A673 (cell line): ENCODE measurements around the gene ZDHHC8. TPM values are rescaled to one million over a fixed set of nuclear protein-coding genes. Genes with fewer than 3 reads are reported as not detected.

Experiments used
- BruUV-seq: library from RNA; stranded (reverse); fragments of 400-500 nt; replicated peaks from 2 replicates; lab custom pipeline; 2021; lab: Mats Ljungman, UMichigan
- CTCF ChIA-PET: fragments of 300-600 bp; sonication (Branson Sonifier 250); formaldehyde crosslinking; loops from one replicate; lab custom pipeline; 2022; ENCODE audit warnings: antibody characterized with exemption; lab: Charles Lee
- POLR2A ChIA-PET: fragments of 300-600 bp; sonication (Branson Sonifier 250); formaldehyde crosslinking; loops from one replicate; lab custom pipeline; 2022; ENCODE audit warnings: antibody characterized with exemption; ENCODE audit not compliant: low non-redundant PET; lab: Charles Lee
- DNase-seq: peaks from one replicate; pipeline ENCODE4 v3.0.0-alpha.2; 2015; ENCODE audit warnings: low spot score
- H3K27ac ChIP-seq: fragments of 200-600 bp; sonication (generic); 2 replicates; pipeline ENCODE4 v1.5.1; 2016; ENCODE audit warnings: mixed run types, low read depth, mild to moderate bottlenecking, mixed read lengths, antibody characterized with exemption, low read length; ENCODE audit not compliant: poor library complexity, severe bottlenecking
- H3K27me3 ChIP-seq: fragments of 200-600 bp; sonication (generic); replicated peaks from 2 replicates; pipeline ENCODE4 v1.6.1; 2017; ENCODE audit warnings: mixed run types, low read depth, mild to moderate bottlenecking, mixed read lengths, antibody characterized with exemption, low read length; ENCODE audit not compliant: insufficient read depth, poor library complexity
- H3K36me3 ChIP-seq: fragments of 200-600 bp; sonication (generic); 2 replicates; pipeline ENCODE4 v1.6.1; 2016; ENCODE audit warnings: mixed run types, mild to moderate bottlenecking, mixed read lengths, antibody characterized with exemption, low read length; ENCODE audit not compliant: insufficient read depth, poor library complexity, severe bottlenecking
- H3K4me1 ChIP-seq: fragments of 200-600 bp; sonication (generic); 2 replicates; pipeline ENCODE4 v1.6.1; 2017; ENCODE audit warnings: mixed run types, mild to moderate bottlenecking, mixed read lengths, antibody characterized with exemption, low read length; ENCODE audit not compliant: insufficient read depth, poor library complexity, severe bottlenecking
- H3K4me3 ChIP-seq: fragments of 200-600 bp; sonication (generic); 2 replicates; pipeline ENCODE4 v1.5.1; 2016; ENCODE audit warnings: low read depth, mixed run types, mild to moderate bottlenecking, mixed read lengths, low read length; ENCODE audit not compliant: poor library complexity, severe bottlenecking
- H3K9me3 ChIP-seq: fragments of 200-600 bp; sonication (generic); 2 replicates; pipeline ENCODE4 v1.6.1; 2016; ENCODE audit warnings: mixed run types, low read depth, mild to moderate bottlenecking, mixed read lengths, antibody characterized with exemption, low read length; ENCODE audit not compliant: poor library complexity, severe bottlenecking
- EZH2 ChIP-seq: fragments of 200-600 bp; sonication (generic); IDR thresholded peaks from 2 replicates; pipeline ENCODE4 v1.6.1; 2017; ENCODE audit warnings: borderline replicate concordance, low read depth, mild to moderate bottlenecking, mixed read lengths, antibody characterized with exemption, low read length; ENCODE audit not compliant: poor library complexity, severe bottlenecking
- intact Hi-C: fragments of 100-400 bp; cut with micrococcal nuclease; formaldehyde crosslinking; loops from one replicate; pipeline ENCODE4 v1.10.0; 2022; ENCODE audit not compliant: unreplicated experiment
- total RNA-seq: library from RNA; stranded (reverse); gene quantifications from 2 replicates; pipeline ENCODE4 v1.2.3, GENCODE V29; 2021
- TF ChIP-seq, protein P1 (sequence below): fragments of 300-800, 200-600 bp; sonication (generic); conservative IDR thresholded peaks from 2 replicates; pipeline ENCODE4 v1.5.1; 2017; ENCODE audit warnings: low read depth, mild to moderate bottlenecking, antibody characterized with exemption, low read length, moderate library complexity, mixed read lengths

Gene ZDHHC8
- total RNA-seq, 1 experiment from 2014 or later = 58.8 TPM

DNA sequence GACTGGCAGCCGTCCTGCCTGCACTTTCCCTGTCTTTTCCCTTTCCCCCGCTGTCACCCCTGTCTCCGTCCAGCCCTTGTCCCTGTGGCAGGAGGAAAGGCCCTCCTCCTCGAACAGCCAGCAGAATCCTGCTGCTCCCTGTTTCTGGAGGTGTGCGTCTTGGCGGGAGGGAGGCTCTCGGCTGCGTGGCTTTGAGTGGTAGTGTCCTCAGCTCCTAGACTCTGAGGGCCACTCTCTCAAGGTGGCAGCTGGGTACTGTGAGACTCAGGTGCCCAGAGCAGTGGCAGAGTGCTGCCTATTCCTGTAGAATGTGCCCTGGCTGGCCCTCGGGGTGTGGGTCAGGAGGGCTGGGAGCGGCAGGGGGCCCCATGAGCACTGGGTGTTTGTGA lies 24.8 kb upstream of the ZDHHC8 start:
- no peaks in the 10 kb centered on the region for H3K9me3 ChIP-seq
- H3K27me3 ChIP-seq = no peaks in the 10 kb centered on the region
- no peaks in the 10 kb centered on the region for H3K4me1 ChIP-seq
- POLR2A ChIA-PET = no interaction called here
- H3K27ac ChIP-seq = no peak overlapping the region
- DNase-seq = no peak
- intact Hi-C loops = no loop called here
- H3K4me3 ChIP-seq = no peak overlapping the region
- CTCF ChIA-PET = no interaction called here
- peaks cover 85% of the 10 kb centered on the region for H3K36me3 ChIP-seq
- no TSS peak for BruUV-seq
- TF ChIP-seq EZH2 = no peak
- TF ChIP-seq, protein P1, sequence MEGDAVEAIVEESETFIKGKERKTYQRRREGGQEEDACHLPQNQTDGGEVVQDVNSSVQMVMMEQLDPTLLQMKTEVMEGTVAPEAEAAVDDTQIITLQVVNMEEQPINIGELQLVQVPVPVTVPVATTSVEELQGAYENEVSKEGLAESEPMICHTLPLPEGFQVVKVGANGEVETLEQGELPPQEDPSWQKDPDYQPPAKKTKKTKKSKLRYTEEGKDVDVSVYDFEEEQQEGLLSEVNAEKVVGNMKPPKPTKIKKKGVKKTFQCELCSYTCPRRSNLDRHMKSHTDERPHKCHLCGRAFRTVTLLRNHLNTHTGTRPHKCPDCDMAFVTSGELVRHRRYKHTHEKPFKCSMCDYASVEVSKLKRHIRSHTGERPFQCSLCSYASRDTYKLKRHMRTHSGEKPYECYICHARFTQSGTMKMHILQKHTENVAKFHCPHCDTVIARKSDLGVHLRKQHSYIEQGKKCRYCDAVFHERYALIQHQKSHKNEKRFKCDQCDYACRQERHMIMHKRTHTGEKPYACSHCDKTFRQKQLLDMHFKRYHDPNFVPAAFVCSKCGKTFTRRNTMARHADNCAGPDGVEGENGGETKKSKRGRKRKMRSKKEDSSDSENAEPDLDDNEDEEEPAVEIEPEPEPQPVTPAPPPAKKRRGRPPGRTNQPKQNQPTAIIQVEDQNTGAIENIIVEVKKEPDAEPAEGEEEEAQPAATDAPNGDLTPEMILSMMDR = no peak

DNA sequence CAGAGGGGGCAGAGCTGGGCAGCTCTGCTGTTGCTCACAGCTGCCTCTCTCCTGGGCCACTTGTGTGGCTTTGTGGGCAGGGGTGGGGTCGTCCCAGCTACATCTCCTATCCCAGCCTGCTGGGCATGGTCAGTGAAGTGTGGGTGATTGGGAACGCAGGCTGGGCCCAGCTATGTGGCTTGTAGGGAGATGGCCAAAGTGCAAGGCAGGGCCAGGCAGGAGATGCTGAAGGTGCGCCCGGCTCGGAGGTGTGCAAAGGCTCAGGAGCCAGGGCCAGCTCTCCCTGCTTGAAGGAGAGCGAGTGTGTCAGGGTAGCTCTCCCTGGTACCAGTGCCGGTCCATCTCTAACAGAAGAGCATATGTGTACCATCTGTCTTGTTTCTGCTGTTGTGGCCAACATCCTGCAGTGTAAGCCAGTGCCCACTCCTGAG lies 24.1 kb upstream of the ZDHHC8 start:
- Histone ChIP-seq H3K36me3 (peaks cover 85% of the 10 kb centered on the region), H3K4me1 (no peaks in the 10 kb centered on the region), H3K4me3 (no peak overlapping the region), H3K9me3 (no peaks in the 10 kb centered on the region), H3K27me3 (no peaks in the 10 kb centered on the region), H3K27ac (no peak overlapping the region)
- no peak for DNase-seq
- CTCF ChIA-PET = no interaction called here
- POLR2A ChIA-PET = no interaction called here
- no peak for TF ChIP-seq EZH2
- TF ChIP-seq, protein P1 = no peak
- no TSS peak for BruUV-seq
- intact Hi-C loops = no loop called here

DNA sequence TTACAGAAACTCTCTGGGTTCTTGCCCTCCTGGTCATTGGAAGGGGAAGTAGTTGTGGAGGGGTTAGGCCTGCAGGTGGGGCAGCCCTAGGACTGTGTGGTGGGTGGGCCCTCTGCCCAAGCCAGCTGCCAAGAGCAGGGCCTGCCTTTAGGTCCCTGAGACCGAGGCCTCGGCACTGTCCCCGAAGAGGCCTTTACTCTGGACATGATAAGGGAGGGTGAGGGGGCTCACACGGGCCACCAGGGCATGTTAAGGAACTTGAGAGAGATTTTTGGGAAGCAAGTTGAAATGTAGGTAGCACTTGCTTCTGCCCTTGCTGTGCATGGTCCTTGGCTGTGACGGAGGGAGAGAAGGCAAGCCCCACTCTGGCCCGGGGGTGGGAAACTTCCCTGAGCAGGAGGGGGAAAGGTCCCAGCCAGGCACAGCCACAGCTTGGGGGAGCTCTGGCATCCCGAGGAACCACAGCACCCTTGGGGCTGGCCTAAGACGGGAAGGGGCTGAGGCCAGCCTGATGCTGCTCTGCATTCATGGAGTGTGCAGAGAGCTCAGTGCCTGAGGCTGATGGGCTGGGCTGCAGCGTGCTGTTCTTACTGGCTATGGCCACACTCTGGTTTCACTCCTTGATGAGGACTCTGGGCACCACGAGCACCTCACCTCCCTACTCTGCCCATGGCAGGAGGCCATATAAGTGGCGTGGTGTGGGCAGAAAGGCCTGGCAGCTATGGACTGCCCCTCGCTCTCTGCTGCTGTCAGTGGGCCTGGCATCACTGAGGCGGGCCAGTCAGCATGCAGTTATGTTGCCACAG lies 23.4 kb upstream of the ZDHHC8 start:
- no TSS peak for BruUV-seq
- Histone ChIP-seq H3K36me3 (peaks cover 88% of the 10 kb centered on the region), H3K4me3 (no peak overlapping the region), H3K9me3 (no peaks in the 10 kb centered on the region), H3K27ac (no peak overlapping the region), H3K4me1 (no peaks in the 10 kb centered on the region), H3K27me3 (no peaks in the 10 kb centered on the region)
- CTCF ChIA-PET = no interaction called here
- DNase-seq = no peak
- POLR2A ChIA-PET = no interaction called here
- intact Hi-C loops = no loop called here
- no peak for TF ChIP-seq EZH2
- TF ChIP-seq, protein P1 = no peak
